OCI-LY1 (cell line): Measurements from ENCODE around the gene TRIM63.

Experiments used
- H2AFZ ChIP-seq: fragments of 200-600 bp; sonication (generic), shearing (Covaris generic); 2 replicates; pipeline ENCODE4 v1.6.0; 2014; ENCODE audit warnings: antibody characterized with exemption, mild to moderate bottlenecking, low read length
- H3F3A ChIP-seq: fragments of 200-600 bp; sonication (generic), shearing (Covaris generic); 2 replicates; pipeline ENCODE4 v1.6.0; 2014; ENCODE audit warnings: mild to moderate bottlenecking, antibody characterized with exemption, low read length, moderate library complexity; ENCODE audit not compliant: insufficient read depth
- H3K27ac ChIP-seq: fragments of 200-600 bp; sonication (generic); 2 replicates; pipeline ENCODE4 v1.5.1; 2014; ENCODE audit warnings: low read length, mixed run types, mild to moderate bottlenecking, low read depth; ENCODE audit not compliant: poor library complexity, severe bottlenecking
- H3K27me3 ChIP-seq: fragments of 200-600 bp; sonication (generic); 2 replicates; pipeline ENCODE4 v1.6.0; 2014; ENCODE audit warnings: antibody characterized with exemption, mild to moderate bottlenecking, low read length, moderate library complexity; ENCODE audit not compliant: insufficient read depth
- H3K36me3 ChIP-seq: fragments of 200-600 bp; sonication (generic); 2 replicates; pipeline ENCODE4 v1.6.1; 2014; ENCODE audit warnings: mild to moderate bottlenecking, antibody characterized with exemption, low read length, moderate library complexity, mixed read lengths; ENCODE audit not compliant: insufficient read depth
- H3K4me1 ChIP-seq: fragments of 200-600 bp; sonication (generic); 2 replicates; pipeline ENCODE4 v1.5.1; 2014; ENCODE audit warnings: mild to moderate bottlenecking, low read length, moderate library complexity; ENCODE audit not compliant: insufficient read depth, severe bottlenecking
- H3K4me2 ChIP-seq: fragments of 200-600 bp; sonication (generic), shearing (Covaris generic); 2 replicates; pipeline ENCODE4 v1.6.1; 2014; ENCODE audit warnings: low read length
- H3K4me3 ChIP-seq: fragments of 200-600 bp; sonication (generic); 2 replicates; pipeline ENCODE4 v1.5.1; 2014; ENCODE audit warnings: low read length, low read depth, mild to moderate bottlenecking, mixed read lengths; ENCODE audit not compliant: poor library complexity, severe bottlenecking
- H3K79me2 ChIP-seq: fragments of 200-600 bp; shearing (Covaris generic); 2 replicates; pipeline ENCODE4 v1.6.1; 2016; ENCODE audit warnings: mixed run types, low read length, mixed read lengths; ENCODE audit not compliant: insufficient read depth
- H3K9ac ChIP-seq: fragments of 200-600 bp; sonication (generic), shearing (Covaris generic); 2 replicates; pipeline ENCODE4 v1.6.1; 2014; ENCODE audit warnings: mild to moderate bottlenecking, low read length, mixed read lengths
- H3K9me2 ChIP-seq: fragments of 200-600 bp; sonication (generic), shearing (Covaris generic); 2 replicates; pipeline ENCODE4 v1.6.1; 2014; ENCODE audit warnings: low read depth, mild to moderate bottlenecking, low read length, mixed read lengths
- H3K9me3 ChIP-seq: fragments of 200-600 bp; shearing (Covaris generic); 2 replicates; pipeline ENCODE4 v1.6.1; 2014; ENCODE audit warnings: low read length, mixed read lengths
- H4K20me1 ChIP-seq: fragments of 200-600 bp; sonication (generic), shearing (Covaris generic); 2 replicates; pipeline ENCODE4 v1.6.0; 2016; ENCODE audit warnings: mild to moderate bottlenecking, low read length; ENCODE audit not compliant: insufficient read depth
- EZH2 ChIP-seq: fragments of 200-600 bp; sonication (generic), shearing (Covaris generic); IDR thresholded peaks from 2 replicates; pipeline ENCODE4 v1.8.0; 2017; ENCODE audit warnings: borderline replicate concordance, mixed run types, mild to moderate bottlenecking, antibody characterized with exemption, low read length, moderate library complexity, mixed read lengths
- TF ChIP-seq, protein P1 (sequence below): fragments of 200-600 bp; sonication (generic), shearing (Covaris generic); IDR thresholded peaks from 2 replicates; pipeline ENCODE4 v1.5.1; 2017; ENCODE audit warnings: mild to moderate bottlenecking, antibody characterized with exemption, low read length, moderate library complexity, mixed read lengths

Gene TRIM63

DNA sequence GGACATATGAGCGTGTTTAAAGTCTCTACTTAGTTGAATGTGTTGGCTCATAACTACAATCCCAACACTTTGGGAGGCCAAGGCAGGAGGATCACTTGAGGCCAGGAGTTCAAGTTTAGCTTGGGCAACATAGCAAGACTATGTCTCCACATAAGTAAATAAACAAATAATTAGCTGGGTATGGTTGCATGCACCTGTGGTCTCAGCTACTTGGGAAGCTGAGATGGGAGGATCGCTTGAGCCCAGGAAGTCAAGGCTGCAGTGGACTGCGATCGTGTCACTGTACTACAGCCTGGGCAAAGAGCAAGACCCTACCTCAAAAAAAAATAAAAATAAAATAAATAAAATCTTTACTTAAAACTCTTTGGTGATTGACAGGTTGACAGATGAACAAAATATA, 31.2 kb upstream of the TRIM63 start:
- Histone ChIP-seq H3K4me1 (no peaks in the 10 kb centered on the region), H3K36me3 (no peaks in the 10 kb centered on the region), H4K20me1 (no peaks in the 10 kb centered on the region), H3K9me2 (no peaks in the 10 kb centered on the region), H3F3A (no peaks in the 10 kb centered on the region), H3K9me3 (no peaks in the 10 kb centered on the region), H2AFZ (no peak overlapping the region), H3K9ac (no peak overlapping the region), H3K4me2 (no peak overlapping the region), H3K4me3 (no peak overlapping the region), H3K27ac (no peak overlapping the region), H3K27me3 (peaks cover 9% of the 10 kb centered on the region; the same call in 1 of the 2 replicates), H3K79me2 (no peaks in the 10 kb centered on the region)
- TF ChIP-seq, protein P1, sequence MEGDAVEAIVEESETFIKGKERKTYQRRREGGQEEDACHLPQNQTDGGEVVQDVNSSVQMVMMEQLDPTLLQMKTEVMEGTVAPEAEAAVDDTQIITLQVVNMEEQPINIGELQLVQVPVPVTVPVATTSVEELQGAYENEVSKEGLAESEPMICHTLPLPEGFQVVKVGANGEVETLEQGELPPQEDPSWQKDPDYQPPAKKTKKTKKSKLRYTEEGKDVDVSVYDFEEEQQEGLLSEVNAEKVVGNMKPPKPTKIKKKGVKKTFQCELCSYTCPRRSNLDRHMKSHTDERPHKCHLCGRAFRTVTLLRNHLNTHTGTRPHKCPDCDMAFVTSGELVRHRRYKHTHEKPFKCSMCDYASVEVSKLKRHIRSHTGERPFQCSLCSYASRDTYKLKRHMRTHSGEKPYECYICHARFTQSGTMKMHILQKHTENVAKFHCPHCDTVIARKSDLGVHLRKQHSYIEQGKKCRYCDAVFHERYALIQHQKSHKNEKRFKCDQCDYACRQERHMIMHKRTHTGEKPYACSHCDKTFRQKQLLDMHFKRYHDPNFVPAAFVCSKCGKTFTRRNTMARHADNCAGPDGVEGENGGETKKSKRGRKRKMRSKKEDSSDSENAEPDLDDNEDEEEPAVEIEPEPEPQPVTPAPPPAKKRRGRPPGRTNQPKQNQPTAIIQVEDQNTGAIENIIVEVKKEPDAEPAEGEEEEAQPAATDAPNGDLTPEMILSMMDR = no peak
- no peak for TF ChIP-seq EZH2

DNA sequence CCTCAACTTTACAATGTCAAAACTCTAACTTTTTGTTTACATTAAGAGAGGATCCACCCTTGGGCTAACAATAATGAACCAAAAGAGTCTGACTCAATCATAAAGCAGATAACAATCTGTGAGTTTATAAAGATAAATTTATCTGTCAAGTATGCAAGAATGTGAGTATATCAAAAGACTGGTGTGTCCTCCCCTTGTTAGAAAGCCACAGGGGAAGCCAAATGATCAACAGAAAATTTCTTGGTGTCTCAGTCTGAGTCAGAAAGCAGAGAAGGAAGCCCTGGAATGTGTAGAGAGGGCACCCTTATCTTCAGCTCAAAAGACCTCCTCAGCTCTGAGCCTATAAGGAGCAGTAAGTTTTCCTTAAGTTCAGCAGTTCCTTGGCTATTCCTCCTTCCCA, 30.3 kb upstream of the TRIM63 start:
- Histone ChIP-seq H3K4me2 (no peak overlapping the region), H3K27ac (no peak overlapping the region), H3K9ac (no peak overlapping the region), H3K79me2 (no peaks in the 10 kb centered on the region), H3K9me3 (no peaks in the 10 kb centered on the region), H3K4me3 (no peak overlapping the region), H4K20me1 (no peaks in the 10 kb centered on the region), H3K36me3 (no peaks in the 10 kb centered on the region), H2AFZ (no peak overlapping the region), H3K27me3 (peaks cover 6% of the 10 kb centered on the region; the same call in 1 of the 2 replicates), H3K9me2 (no peaks in the 10 kb centered on the region), H3F3A (no peaks in the 10 kb centered on the region), H3K4me1 (no peaks in the 10 kb centered on the region)
- TF ChIP-seq, protein P1 = no peak
- no peak for TF ChIP-seq EZH2

DNA sequence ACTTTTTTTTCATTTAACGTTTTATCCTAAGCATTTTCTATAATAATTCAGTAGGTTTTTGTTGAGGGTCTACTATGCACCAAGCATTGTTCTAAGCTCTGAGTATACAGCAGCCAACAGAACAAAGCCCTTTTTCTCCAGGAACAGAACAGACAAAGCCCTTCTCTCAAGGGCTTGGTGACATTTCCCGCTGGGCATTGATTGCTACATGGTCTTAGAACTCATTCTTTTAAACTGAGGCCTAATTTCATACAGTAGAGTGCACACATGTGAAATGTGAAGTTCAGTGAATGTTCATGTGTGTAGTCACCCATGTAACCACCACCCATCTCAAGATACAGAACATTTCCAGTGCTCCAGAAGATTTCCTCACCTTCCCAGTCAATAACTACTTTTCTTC, 29.0 kb upstream of the TRIM63 start:
- Histone ChIP-seq H3K27ac (no peak overlapping the region), H2AFZ (no peak overlapping the region), H3K9me2 (no peaks in the 10 kb centered on the region), H3F3A (no peaks in the 10 kb centered on the region), H3K4me1 (no peaks in the 10 kb centered on the region), H3K4me2 (no peak overlapping the region), H3K79me2 (no peaks in the 10 kb centered on the region), H4K20me1 (no peaks in the 10 kb centered on the region), H3K27me3 (no peaks in the 10 kb centered on the region), H3K9ac (no peak overlapping the region), H3K9me3 (no peaks in the 10 kb centered on the region), H3K36me3 (no peaks in the 10 kb centered on the region), H3K4me3 (no peak overlapping the region)
- TF ChIP-seq, protein P1 = no peak
- no peak for TF ChIP-seq EZH2
